HepG2 (cell line): ENCODE results near the gene ZNF443. TPM values are rescaled to one million over a fixed set of nuclear protein-coding genes. Genes with fewer than 3 reads are reported as not detected.

Experiments
- HNRNPL ChIP-seq: fragments of 200-400 bp; formaldehyde crosslinking; IDR thresholded peaks from 2 replicates; pipeline ENCODE4 v1.6.1; 2017; ENCODE audit warnings: mild to moderate bottlenecking, low read depth, low read length
- NBN ChIP-seq: fragments of 450-650 bp; conservative IDR thresholded peaks from 2 replicates; pipeline ENCODE4 v1.6.1; 2017
- SNAPC4 ChIP-seq: sonication (generic); formaldehyde crosslinking; IDR thresholded peaks from 2 replicates; pipeline ENCODE4 v1.4.0; 2020; ENCODE audit warnings: mild to moderate bottlenecking, missing genetic modification reagents
- SP1 ChIP-seq, 2 experiments: fragments of 450-650 bp in 1 of 2; sonication (generic) in 1 of 2; formaldehyde crosslinking in 1 of 2; IDR thresholded peaks; 2 replicates each; pipeline versions ENCODE4 v1.4.0 to v1.6.1; 2016 to 2020; ENCODE audit warnings: missing genetic modification reagents in 1 of 2
- ZKSCAN8 ChIP-seq: IDR thresholded peaks from 2 replicates; pipeline ENCODE4 v1.6.1; 2016; ENCODE audit warnings: borderline replicate concordance, missing genetic modification reagents, missing compliant biosample characterization
- ZNF10 ChIP-seq: sonication (generic); formaldehyde crosslinking; IDR thresholded peaks from 2 replicates; pipeline ENCODE4 v1.4.0; 2020; ENCODE audit warnings: mild to moderate bottlenecking, low read depth, missing genetic modification reagents, borderline replicate concordance
- ZNF407 ChIP-seq: sonication (generic); formaldehyde crosslinking; IDR thresholded peaks from one replicate; pipeline ENCODE4 v1.5.1; 2020; ENCODE audit warnings: mild to moderate bottlenecking, missing genetic modification reagents; ENCODE audit errors: not compliant biosample characterization
- ZNF431 ChIP-seq: sonication (generic); formaldehyde crosslinking; IDR thresholded peaks from 2 replicates; pipeline ENCODE4 v1.9.0; 2022; ENCODE audit warnings: missing genetic modification reagents, low read depth, mild to moderate bottlenecking, borderline replicate concordance
- ZNF569 ChIP-seq: sonication (generic); formaldehyde crosslinking; IDR thresholded peaks from 2 replicates; pipeline ENCODE4 v1.5.0; 2020; ENCODE audit warnings: mild to moderate bottlenecking, missing genetic modification reagents, moderate library complexity, borderline replicate concordance
- ZNF710 ChIP-seq: sonication (generic); formaldehyde crosslinking; IDR thresholded peaks from 2 replicates; pipeline ENCODE4 v1.5.0; 2020; ENCODE audit warnings: mild to moderate bottlenecking, missing genetic modification reagents, borderline replicate concordance
- polyA plus RNA-seq, 8 experiments: library from polyadenylated mRNA; depleted of rRNA in 3 of 8; stranded (reverse) in 7 of 8; unstranded in 1 of 8; fragments of >200 nt; fragmentation: Illumina TruSeq in 4 of 8; extraction: Trizol in 4 of 8; gene quantifications; 2 replicates each; pipeline versions ENCODE4 v1.2.1 to v1.2.3, GENCODE V29; 2011 to 2016; ENCODE audit warnings: low read depth in 4 of 8, missing spikeins in 1 of 8, mixed read lengths in 1 of 8; ENCODE audit not compliant: insufficient read depth in 1 of 8
- total RNA-seq, 5 experiments: library from RNA; depleted of rRNA; stranded (reverse); fragments of >200 nt; fragmentation: Illumina TruSeq; extraction: Trizol; gene quantifications; 2 replicates each; pipeline ENCODE4 v1.2.3, GENCODE V29; 2016; ENCODE audit warnings: low read depth in 1 of 5

ZNF443 gene
- total and polyA plus RNA-seq, 2 of the 13 experiments (the other 11 are each of a cell fraction or from before 2014, with no cell fraction given), result 3.6 to 19.0 TPM

- TF ChIP-seq ZNF10 (CRISPR knock-in tag), result no peak
- no peak for TF ChIP-seq ZNF569 (CRISPR knock-in tag)
- no peak for TF ChIP-seq HNRNPL
- TF ChIP-seq SP1 (IDR thresholded peaks at IDR 0.05), result no peak
- TF ChIP-seq SP1 (CRISPR knock-in tag; IDR thresholded peaks at IDR 0.05), result peak; percentile 53; the same call in 1 of the 2 replicates
- TF ChIP-seq NBN, result no peak
- 0 out of 2 replicates have a peak, but pooled peaks have one; percentile 85 for TF ChIP-seq ZNF710 (CRISPR knock-in tag)
- peak; percentile 56 for TF ChIP-seq ZNF407 (CRISPR knock-in tag)
- no peak for TF ChIP-seq ZKSCAN8 (CRISPR knock-in tag)
- 0 out of 2 replicates have a peak, but pooled peaks have one; percentile 9 for TF ChIP-seq ZNF431
- TF ChIP-seq SNAPC4, result peak; percentile 44; the same call in 1 of the 2 replicates
These were observed 40.0 kb downstream of the ZNF443 start, which contains the start of gene ZNF799 (continued) for GRCh38 chr19:12400633-12401502.
